ENCODE results near the gene MYRF. TPM values are rescaled to one million over a fixed set of nuclear protein-coding genes. Genes with fewer than 3 reads are reported as not detected.

MYRF gene
- total RNA-seq, 4 donors from 2014 or later, result 0.16 to 55.1 (median 29.5) TPM

DNA sequence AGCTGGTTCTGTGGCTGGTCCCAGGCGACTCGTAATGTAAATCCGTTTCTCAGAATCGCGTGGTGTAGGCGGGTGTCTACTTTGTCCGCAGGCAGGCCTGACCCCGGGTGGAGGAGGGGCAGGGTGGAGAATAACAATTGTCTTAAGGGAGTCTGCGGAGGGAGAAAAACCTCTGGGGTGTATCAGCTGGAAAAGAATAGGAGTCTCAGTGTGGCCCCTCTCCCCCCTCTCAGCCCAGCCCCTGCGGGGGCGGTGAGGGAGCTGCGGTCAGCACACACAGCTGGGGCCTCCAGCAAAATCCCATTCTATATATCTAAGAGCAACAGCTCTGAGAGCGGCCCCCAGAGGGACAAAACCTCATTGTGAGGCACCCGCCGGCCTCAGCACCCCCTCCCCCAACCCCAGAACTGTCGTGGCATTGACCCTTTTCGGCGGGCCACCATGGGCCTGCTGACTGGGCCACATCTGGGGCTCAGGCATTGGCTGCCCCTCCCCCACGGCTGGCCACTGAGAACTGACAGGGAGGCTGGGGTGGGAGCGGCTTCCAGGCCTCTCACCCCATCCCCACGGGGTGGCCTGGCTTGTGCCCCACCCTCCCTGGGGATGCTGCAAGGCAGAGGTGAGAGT, 2.7 kb upstream of the MYRF start:
- no peak for TF ChIP-seq CTCF (IDR thresholded peaks at IDR 0.05)
- ATAC-seq (ENCODE audit: low FRiP score) (no peak), DNase-seq (ENCODE audit: low spot score) (no peak)

- no peak for ATAC-seq (ENCODE audit: low FRiP score)
- TF ChIP-seq CTCF (IDR thresholded peaks at IDR 0.05), result no peak
Observed at GRCh38 chr11:61750631-61751273, 1.7 kb upstream of the MYRF start.

DNA sequence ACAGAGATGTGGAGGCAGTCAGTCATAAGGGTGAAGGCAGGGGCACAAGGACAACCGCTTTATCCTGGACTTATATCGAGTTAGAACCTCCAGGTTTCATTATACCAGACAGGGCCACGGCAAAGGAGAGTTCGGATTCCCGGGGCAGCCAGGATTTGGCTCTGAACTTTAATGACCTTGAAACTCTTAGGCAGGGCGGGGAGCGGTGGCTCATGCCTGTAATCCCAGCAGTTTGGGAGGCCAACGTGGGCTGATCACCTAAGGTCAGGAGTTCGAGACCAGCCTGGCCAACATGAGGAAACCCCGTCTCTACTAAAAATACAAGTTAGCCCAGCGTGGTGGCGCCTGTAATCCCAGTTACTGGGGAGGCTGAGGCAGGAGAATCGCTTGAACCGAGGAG, 1.1 kb upstream of the MYRF start:
- DNase-seq (ENCODE audit: low spot score), result no peak
- ATAC-seq (ENCODE audit: low FRiP score), result no peak
- no peak for TF ChIP-seq CTCF (IDR thresholded peaks at IDR 0.05)

More at GRCh38 chr11:61750631-61751273, 1.7 kb upstream of the MYRF start:
- no peak for DNase-seq (ENCODE audit: low spot score)

- no peak for DNase-seq (ENCODE audit: low spot score)
- no peak for ATAC-seq (ENCODE audit: low FRiP score)
- TF ChIP-seq CTCF (IDR thresholded peaks at IDR 0.05), result no peak
Observed at GRCh38 chr11:61752925-61753521, 587 bp downstream of the MYRF start.

DNA sequence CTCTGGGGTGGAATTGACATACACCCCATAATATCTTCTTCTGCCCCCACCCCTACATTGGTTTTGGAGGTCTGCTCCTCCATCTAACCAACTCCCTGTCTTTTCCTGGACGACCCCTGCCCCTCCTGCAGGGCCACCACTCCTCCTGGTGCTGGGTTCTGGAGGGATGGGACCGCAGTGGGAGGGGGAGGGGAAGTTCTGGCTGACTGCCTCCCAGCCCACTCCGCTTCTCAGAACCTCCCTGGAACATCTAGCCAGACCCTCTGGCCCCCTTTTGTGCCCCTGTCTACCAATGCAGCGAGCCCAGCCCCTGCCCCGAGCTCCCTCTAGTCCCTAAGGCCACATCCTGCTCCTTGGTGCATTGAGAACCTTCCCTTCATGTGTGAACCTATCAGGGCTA, 1.2 kb downstream of the MYRF start:
- ATAC-seq (ENCODE audit: low FRiP score) (no peak), DNase-seq (ENCODE audit: low spot score) (no peak)
- TF ChIP-seq CTCF (IDR thresholded peaks at IDR 0.05), result no peak

- DNase-seq (ENCODE audit: low spot score) (no peak), ATAC-seq (ENCODE audit: low FRiP score) (peak; percentile 37)
- no peak for TF ChIP-seq CTCF (IDR thresholded peaks at IDR 0.05)
Observed at GRCh38 chr11:61754534-61755482, 2.4 kb downstream of the MYRF start.
